ENCODE results near the gene GLTPD2. TPM values are rescaled to one million over a fixed set of nuclear protein-coding genes. Genes with fewer than 3 reads are reported as not detected.

Gene GLTPD2
- total RNA-seq, 1 experiment from 2014 or later, result not detected

DNA sequence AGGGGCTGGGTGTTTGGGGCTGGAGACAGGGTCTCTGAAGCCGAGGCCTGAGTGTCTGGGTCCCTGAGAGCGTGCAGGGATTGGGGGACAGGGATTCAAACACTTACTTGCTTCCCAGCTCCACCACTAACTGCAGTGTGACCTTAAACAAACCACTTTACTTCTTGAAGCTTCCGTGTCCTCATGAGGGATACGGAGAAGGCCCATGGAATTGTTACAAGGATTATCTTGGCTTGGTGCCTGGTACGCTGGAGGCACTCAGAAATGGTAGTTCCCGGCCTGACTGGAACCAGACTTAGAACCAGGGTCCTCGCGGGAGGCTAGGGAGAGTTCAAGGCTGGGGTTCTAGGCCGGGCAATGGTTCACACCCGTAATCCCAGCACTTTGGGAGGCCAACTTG lies 46.1 kb upstream of the GLTPD2 start:
- POLR2A ChIA-PET (ENCODE audit: low non-redundant PET), result no interaction called here
- no peak for TF ChIP-seq EZH2 (IDR thresholded peaks at IDR 0.05; ENCODE audit: borderline replicate concordance, low read depth, low read length, poor library complexity, severe bottlenecking)
- TF ChIP-seq, protein P1, sequence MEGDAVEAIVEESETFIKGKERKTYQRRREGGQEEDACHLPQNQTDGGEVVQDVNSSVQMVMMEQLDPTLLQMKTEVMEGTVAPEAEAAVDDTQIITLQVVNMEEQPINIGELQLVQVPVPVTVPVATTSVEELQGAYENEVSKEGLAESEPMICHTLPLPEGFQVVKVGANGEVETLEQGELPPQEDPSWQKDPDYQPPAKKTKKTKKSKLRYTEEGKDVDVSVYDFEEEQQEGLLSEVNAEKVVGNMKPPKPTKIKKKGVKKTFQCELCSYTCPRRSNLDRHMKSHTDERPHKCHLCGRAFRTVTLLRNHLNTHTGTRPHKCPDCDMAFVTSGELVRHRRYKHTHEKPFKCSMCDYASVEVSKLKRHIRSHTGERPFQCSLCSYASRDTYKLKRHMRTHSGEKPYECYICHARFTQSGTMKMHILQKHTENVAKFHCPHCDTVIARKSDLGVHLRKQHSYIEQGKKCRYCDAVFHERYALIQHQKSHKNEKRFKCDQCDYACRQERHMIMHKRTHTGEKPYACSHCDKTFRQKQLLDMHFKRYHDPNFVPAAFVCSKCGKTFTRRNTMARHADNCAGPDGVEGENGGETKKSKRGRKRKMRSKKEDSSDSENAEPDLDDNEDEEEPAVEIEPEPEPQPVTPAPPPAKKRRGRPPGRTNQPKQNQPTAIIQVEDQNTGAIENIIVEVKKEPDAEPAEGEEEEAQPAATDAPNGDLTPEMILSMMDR (conservative IDR thresholded peaks at IDR 0.05; ENCODE audit: low read depth, low read length), result no peak
- Histone ChIP-seq H3K4me1 (ENCODE audit: insufficient read depth, low read length, poor library complexity, severe bottlenecking) (peaks cover 8% of the 10 kb centered on the region), H3K4me3 (ENCODE audit: low read depth, low read length, poor library complexity, severe bottlenecking) (no peak overlapping the region), H3K27me3 (replicated peaks; ENCODE audit: insufficient read depth, low read depth, low read length, poor library complexity) (peaks cover 13% of the 10 kb centered on the region), H3K36me3 (ENCODE audit: insufficient read depth, low read length, poor library complexity, severe bottlenecking) (no peaks in the 10 kb centered on the region), H3K27ac (ENCODE audit: low read depth, low read length, poor library complexity, severe bottlenecking) (no peak overlapping the region), H3K9me3 (ENCODE audit: low read depth, low read length, poor library complexity, severe bottlenecking) (no peaks in the 10 kb centered on the region)
- intact Hi-C loops (cut with micrococcal nuclease; ENCODE audit: unreplicated experiment), result no loop called here
- no TSS peak for BruUV-seq (replicated peaks)
- no peak for DNase-seq (ENCODE audit: low spot score)
- CTCF ChIA-PET, result no interaction called here

DNA sequence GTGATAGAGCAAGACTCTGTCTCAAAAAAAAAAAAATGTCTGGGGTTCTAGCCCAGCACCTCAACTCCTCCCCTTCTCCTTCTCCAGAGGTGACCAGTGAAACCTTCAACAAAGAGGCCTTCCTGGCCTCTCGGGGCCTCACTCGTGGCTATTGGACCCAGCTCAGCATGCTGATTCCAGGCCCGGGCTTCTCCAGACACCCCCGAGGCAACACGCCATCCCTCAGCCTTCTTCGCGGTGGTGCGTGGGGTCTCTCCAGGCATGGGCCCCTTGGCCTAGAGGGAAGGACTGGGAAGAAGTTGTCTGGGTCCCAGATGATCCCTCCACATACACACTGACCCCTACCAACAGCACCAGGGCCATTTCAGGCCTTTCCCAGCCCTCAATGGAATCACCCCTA lies 45.5 kb upstream of the GLTPD2 start:
- intact Hi-C loops (cut with micrococcal nuclease; ENCODE audit: unreplicated experiment), result no loop called here
- BruUV-seq (replicated peaks), result no TSS peak
- TF ChIP-seq, protein P1 (conservative IDR thresholded peaks at IDR 0.05; ENCODE audit: low read depth, low read length), result no peak
- no peak for TF ChIP-seq EZH2 (IDR thresholded peaks at IDR 0.05; ENCODE audit: borderline replicate concordance, low read depth, low read length, poor library complexity, severe bottlenecking)
- no peaks in the 10 kb centered on the region for H3K36me3 ChIP-seq (ENCODE audit: insufficient read depth, low read length, poor library complexity, severe bottlenecking)
- H3K27ac ChIP-seq (ENCODE audit: low read depth, low read length, poor library complexity, severe bottlenecking), result no peak overlapping the region
- H3K27me3 ChIP-seq (replicated peaks; ENCODE audit: insufficient read depth, low read depth, low read length, poor library complexity), result peaks cover 16% of the 10 kb centered on the region
- no peaks in the 10 kb centered on the region for H3K9me3 ChIP-seq (ENCODE audit: low read depth, low read length, poor library complexity, severe bottlenecking)
- DNase-seq (ENCODE audit: low spot score), result no peak
- peaks cover 8% of the 10 kb centered on the region for H3K4me1 ChIP-seq (ENCODE audit: insufficient read depth, low read length, poor library complexity, severe bottlenecking)
- ChIA-PET POLR2A (ENCODE audit: low non-redundant PET) (no interaction called here), CTCF (no interaction called here)
- H3K4me3 ChIP-seq (ENCODE audit: low read depth, low read length, poor library complexity, severe bottlenecking), result no peak overlapping the region

DNA sequence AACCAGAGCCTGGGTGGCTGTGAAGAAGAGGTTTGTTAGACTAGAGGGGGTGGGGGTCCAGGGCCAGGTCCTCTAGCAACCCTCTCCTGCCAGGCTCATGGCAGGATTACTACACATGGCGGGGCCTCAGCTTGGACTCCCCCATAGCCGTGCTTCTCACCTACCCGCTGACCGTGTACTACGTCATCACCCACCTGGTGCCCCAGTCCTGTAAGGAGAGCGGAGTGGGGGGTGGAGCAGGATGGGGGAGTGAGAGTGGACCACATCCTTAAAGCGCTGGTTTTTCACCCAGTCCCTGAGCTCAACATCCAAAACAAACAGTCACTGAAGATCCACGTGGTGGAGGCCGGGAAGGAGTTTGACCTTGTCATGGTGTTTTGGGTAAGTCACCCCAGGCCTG lies 44.9 kb upstream of the GLTPD2 start:
- intact Hi-C loops (cut with micrococcal nuclease; ENCODE audit: unreplicated experiment), result no loop called here
- POLR2A ChIA-PET (ENCODE audit: low non-redundant PET), result no interaction called here
- Histone ChIP-seq H3K9me3 (ENCODE audit: low read depth, low read length, poor library complexity, severe bottlenecking) (no peaks in the 10 kb centered on the region), H3K27me3 (replicated peaks; ENCODE audit: insufficient read depth, low read depth, low read length, poor library complexity) (peaks cover 16% of the 10 kb centered on the region), H3K4me1 (ENCODE audit: insufficient read depth, low read length, poor library complexity, severe bottlenecking) (peaks cover 7% of the 10 kb centered on the region), H3K36me3 (ENCODE audit: insufficient read depth, low read length, poor library complexity, severe bottlenecking) (no peaks in the 10 kb centered on the region), H3K27ac (ENCODE audit: low read depth, low read length, poor library complexity, severe bottlenecking) (no peak overlapping the region), H3K4me3 (ENCODE audit: low read depth, low read length, poor library complexity, severe bottlenecking) (no peak overlapping the region)
- no TSS peak for BruUV-seq (replicated peaks)
- DNase-seq (ENCODE audit: low spot score), result no peak
- CTCF ChIA-PET, result interaction anchor here (0.6 kb wide), 1 partner anchor 126 kb away, joined by 7 read pairs; no protein-coding TSS in a partner anchor
- TF ChIP-seq EZH2 (IDR thresholded peaks at IDR 0.05; ENCODE audit: borderline replicate concordance, low read depth, low read length, poor library complexity, severe bottlenecking), result no peak
- TF ChIP-seq, protein P1 (conservative IDR thresholded peaks at IDR 0.05; ENCODE audit: low read depth, low read length), result no peak

All from A673 (cell line).